GM20431 (cell line): Measurements from ENCODE around the gene GNAI1.

Source experiments
- in situ Hi-C: fragments of 300-500 bp; cut with MseI, MboI; formaldehyde crosslinking; loops from one replicate; pipeline ENCODE4 v1.15.0; 2020; ENCODE audit warnings: low sequenced_read_pairs; ENCODE audit not compliant: unreplicated experiment

GNAI1 gene

DNA sequence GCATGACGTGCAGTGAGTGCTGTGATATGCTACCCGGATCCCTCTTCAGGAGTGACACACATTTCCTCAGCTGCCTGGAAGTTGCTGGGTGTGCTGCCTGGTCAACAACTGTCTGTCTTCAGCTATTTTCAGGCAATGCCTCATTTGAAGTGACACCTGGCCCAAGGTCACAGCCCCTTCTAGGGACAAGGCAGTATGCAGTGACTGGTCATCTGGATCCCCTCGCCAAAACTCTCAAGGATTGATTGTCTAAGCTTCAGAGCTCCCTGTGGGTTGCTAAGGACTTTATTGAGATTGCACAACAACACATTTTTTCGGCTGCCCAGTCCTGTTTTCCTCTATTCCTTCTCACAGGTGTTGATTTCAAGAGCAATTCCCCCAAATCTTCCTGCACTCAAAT lies 108.8 kb downstream of the GNAI1 start:
- in situ Hi-C loops, result no loop called here

DNA sequence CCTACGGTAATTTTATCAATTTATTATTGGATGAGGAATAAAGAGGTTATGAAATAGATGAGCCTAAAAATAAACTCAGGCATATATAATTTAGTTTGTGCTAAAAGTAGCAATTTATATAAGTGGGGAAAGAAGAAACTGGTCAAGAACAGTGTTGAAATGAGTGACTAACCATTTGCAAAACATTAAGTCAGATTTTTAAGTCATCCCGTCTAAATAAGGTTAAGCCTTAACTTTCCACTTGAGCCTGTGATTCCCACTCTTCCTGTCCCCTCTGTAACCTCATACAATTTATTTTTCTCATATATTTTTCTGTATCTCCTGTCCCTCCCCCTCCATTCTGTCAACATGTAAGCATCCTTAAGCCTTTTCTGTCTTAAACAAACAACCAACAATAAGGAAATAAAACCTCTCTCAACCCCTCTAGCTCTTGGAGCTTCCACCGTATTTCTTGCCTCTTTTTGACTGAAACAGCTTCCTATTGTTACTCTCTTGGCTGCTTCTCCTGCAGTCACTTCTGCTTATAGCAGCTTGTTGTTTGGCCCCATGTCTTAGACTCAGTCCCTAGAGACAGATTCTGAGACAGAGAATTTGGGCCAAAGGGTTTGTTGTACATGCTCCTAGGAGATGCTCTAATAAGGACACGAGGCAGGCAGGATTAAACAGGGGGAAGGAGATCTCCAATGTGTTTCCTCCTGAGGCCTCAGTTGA lies 109.7 kb downstream of the GNAI1 start:
- in situ Hi-C loops, result no loop called here

DNA sequence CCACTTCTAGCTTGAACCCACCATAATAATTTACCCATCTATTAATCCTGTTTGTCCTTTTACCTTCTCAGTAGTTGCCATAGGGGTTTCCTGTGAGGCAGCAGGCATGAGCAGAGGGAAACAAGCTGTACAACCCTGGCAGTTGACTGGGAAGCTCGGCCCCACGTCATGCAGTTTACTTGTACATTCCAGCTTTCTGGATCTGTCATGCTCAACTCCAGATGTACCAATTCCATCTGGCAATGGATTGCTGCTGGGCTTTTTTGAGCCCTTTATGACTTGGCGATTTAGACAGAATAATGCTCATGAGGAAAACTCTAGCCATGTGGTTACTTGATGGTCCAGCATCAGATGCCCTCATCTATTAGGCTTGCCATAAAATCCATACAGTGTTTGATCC lies 112.5 kb downstream of the GNAI1 start:
- in situ Hi-C loops, result no loop called here

DNA sequence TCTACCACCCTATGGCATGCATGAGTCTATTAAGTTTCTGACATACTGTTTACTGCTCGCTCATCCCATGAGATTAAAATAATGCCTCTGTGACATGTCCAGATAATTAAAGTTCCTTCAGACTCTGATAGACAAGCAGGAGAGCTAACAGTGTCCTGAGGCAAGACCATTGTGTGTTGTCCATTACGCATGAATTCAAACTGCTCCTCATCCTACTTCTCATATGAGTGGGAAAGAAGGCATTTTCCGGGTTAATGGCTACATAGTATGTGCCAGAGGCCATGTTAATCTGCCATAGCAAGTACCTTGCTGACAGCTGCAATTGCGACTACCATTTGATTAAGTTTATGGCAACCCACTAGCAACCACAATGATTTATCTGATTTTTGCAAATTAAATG lies 113.3 kb downstream of the GNAI1 start:
- in situ Hi-C loops, result no loop called here

DNA sequence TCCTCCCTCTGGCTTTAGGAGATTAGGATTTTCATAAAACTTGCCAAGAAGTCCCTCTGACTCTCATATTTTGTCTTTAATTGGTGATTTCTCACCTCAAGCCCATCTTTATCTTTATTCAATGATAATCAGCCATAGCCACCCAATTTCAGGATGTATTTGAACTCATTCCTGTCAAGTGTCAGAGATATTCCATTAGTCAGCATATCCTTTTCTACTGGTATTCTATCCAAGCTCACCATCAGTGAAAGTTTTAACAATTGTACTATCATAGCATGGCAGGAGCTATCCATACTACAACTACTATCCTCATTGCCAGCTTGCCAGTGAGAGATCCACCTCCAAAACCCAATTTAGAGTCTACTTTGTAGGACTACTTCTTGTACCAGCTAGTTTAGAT lies 114.6 kb downstream of the GNAI1 start:
- in situ Hi-C loops, result no loop called here

DNA sequence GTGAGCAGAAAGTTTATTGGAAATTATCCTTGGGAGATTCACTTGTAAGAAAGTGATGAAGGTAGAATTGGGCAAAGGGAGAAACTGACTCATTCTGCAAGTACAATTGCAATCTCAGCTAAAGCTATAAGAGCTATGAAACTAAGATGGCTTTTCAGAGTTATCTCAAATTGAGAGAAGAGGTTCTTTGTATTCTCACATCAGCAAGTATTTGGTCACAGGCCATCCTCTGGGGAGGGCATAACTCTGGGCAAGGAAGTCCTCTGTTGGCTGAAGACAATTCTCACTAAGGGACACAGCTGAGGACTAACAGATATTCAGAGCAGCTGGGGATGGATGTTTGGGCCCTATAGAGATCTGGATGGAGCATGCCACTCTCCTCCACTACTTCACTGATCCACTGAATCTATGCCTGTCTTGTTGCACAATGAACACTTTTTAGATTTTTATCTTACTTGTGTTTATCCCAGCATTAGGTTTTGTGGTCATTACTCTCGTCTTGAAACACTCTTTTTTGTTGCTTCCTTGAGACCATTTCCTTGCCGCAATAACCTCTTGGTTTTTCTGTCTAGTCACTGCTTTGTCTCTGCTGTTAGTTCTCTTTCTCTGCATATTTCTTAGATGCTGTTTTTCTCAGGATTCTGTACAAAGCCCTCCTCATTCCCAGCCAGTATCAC lies 115.1 kb downstream of the GNAI1 start:
- in situ Hi-C loops, result no loop called here

DNA sequence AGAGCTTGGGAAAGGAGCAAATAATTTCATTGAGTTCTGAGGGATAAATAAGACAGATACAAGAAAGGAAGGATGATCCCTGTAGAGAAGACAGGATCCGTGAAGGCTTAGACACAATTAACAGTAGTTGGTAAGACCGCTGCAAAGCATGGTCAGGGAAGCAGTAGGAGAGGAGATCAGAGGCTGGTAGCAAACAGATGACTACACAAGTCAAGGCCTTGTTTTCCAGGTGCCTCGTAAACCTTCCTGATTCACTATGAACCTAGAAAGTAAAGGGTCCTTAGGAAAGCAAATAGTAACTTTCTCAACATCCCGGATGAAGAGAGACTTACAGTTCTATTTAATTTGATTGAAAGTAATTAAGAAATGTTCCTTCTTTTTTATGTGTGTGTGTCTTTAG lies 118.6 kb downstream of the GNAI1 start:
- in situ Hi-C loops, result no loop called here

DNA sequence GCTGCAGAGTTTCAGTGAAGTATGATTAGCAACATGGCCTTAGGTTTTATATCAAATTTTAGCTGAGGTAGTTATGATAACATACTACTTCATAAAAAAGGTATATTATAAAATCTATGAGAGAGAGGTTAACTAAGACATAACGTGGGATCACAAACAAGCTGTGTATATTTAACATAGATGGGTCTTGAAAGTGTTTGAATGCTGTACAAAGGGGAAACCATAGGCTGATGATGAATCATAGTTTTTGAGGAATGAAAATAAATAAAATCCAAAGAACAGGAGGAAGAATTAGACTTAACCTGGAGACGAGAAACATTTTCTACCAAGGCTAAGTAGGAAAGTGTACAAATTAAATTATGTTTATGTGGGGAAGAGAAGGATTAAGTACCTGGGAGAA lies 119.0 kb downstream of the GNAI1 start:
- in situ Hi-C loops, result no loop called here

DNA sequence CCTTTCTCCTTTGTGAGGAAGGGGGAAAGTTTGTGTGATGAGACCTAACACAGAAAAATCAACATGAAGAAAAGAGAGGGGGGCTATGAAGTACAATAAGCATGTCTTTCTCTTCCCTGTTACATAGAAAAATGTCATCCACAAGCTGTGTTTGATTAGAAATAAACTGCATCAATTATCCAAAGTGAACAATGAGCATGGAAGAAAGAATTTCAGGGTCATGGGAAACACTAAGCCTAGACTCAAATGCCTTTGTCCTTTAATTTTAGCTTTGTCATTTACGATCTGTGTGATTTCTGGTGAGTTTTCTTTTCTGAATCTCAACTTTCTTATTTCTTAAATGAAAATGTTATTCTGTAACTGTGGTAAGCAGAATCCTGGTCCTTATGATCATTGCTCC lies 121.0 kb downstream of the GNAI1 start:
- in situ Hi-C loops, result no loop called here

DNA sequence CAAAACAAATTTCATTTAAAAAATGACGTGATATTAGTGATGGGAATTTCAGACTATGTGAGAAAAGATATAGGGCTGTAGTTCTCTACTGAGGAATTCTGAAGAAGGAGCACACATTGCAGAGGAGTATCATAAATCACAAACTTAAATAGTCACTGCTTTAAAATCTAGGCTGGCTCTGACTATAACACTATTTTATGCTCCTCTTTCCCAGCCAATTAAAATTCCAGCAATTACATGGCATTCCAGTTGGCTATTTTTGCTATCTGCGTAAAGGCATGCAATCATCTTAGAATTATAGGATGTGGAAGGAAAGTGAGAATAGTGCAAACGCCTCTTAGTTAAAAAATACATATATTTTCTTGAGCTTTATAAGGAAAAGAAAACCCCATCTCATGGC lies 123.1 kb downstream of the GNAI1 start:
- in situ Hi-C loops, result no loop called here

DNA sequence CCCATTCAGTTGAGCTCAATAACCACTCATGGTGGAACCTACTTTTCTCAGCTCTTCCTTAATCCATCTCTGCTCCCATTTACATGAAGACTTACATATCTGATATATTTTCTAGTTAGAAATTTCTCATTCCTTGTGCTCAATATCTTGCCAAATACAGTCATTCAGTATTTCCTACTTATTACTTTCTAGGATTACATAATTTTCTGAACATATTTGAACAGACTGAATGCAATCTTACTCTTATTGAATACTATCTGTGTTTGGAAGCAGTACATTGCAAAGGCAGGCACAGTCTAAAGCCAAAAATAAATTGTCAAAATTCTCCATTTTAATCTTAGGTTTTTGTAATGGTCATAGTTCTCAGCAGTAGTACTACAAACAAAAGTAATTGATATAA lies 126.0 kb downstream of the GNAI1 start:
- in situ Hi-C loops, result no loop called here

DNA sequence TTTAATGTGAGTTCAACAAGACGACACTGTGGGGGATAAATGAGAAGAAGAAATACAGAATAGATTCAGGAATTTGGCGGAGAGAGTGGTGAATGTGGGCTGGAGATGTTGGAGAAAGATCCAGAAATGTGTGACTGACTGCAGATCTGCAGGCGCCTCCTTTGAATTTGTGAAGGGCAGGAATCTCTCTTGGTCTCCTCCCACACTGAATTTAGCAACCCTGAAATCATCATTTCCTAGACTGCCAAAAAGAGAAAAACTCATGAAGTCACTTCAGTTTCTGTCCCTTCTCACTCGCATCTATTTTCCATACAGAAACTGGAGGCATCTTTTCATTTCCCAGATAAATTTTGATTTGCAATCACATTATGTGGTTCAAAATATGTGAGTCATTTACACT lies 128.7 kb downstream of the GNAI1 start:
- in situ Hi-C loops, result no loop called here

DNA sequence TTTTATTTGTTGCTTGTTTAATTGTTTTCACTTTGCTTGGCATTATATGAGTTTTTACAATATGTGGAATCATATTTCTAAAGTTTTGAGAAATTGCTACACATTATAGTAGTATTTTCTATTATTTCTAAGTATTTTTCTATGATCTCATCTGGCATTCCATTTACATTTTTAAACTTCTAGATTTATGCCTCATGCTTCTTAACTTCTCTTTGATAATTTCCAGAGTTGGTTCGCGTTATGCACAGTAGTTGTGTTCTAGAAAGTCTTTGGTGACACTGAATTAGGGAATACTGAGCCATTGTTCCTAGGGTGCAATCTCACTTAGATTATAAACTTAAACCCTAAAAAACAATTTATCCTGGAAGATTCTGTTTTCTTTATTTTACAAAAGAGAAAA lies 129.2 kb downstream of the GNAI1 start:
- in situ Hi-C loops, result no loop called here

DNA sequence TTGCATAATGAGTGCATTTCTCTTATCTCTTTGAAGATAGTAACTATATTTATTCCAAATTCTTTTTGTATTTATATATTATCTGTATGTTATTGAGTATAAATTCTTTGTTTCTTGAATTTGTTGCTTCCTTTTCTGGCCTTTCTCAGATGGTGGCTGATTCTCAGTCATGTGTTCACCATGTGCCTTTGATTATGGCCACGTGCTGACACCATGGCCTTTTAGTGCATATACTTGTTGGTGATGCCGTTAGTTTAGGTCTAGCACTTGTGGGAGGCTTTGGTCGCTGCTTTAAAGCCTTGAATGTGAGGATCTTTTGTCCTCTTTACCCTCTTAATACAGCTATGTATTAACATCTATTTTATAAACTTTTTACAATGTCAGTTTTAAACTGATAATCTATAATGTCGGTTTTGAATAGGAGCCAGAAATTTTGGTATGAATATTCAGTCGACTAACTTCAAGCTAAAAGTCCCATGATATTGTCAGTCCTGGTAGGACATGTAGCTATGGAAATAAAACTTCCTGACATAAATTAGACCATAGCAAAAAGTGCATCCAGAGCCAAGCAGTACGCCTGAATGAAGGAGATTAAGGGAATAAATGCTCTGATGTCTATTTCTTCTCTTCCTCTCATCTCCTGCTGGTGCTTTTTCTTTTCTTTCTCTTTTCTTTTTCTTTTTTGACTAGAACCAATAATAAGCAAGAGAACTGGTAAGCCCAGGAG lies 130.3 kb downstream of the GNAI1 start:
- in situ Hi-C loops, result no loop called here

DNA sequence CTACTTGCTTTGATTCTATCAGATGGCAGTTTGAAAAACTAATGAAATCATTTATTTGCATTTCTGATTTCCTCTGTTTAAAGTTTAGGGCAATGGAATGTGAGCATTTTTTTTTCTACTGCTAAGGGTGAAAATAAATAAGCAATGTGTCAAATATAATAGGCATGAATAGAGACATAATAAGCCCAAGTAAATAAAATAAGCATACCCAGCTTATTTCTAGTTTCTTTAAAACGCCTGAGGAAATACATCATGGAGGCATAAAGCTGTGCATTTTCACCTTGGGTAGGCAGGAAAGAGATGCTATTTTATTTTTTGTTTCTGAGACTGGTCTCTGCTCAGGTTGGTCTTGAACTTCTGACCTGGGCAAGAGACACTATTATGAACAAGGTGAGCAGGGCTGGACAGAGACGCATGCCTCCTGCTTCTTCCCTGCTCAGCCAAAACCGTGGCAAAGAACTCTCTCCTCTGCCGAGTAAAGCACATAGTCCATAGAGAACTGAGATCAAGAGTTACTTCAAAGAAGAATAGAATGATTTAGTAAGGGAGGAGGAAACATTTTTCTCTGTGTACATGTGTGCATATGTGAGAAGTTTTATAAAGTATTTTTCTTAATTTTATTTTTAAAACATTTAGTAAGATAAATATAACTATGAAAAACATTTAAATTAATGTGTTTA lies 138.1 kb downstream of the GNAI1 start:
- in situ Hi-C loops, result no loop called here

DNA sequence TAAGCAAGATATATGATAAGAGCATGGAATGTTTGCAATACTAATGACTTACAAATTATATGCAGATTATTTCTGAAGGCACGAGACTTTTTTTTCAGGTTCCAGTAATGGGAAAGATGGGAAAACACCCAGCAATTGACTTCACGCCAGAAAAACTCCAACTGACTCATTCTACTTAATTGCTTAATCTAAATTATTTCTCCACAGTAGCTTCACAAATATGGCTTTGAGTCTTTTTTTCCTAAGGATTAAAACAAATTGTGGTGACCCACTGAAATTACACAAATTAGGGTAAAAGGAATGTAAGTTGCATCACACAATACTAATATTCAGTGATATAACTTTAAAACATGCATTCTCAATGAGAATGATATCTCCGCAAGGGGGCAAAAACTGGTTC lies 138.7 kb downstream of the GNAI1 start:
- in situ Hi-C loops, result no loop called here

DNA sequence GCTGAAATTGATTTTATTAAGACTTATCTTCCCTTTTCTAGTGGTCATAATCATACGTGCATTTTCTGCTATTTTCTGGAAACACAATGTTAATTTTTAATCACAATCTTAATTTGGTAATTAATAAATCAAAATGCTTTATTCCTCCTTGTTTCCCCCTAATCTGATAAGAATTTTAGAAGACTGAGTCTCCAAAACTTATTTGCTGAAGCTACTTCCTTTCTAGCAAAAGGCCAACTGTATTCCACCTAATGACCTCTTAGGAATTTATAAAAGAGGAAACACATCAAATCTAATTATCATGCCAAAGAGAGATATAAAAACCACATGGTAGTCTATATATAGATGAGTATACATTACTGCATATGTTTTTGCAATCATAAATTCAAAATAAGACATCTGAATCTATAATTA lies 140.6 kb downstream of the GNAI1 start:
- in situ Hi-C loops, result no loop called here
